Dermis blood vessel endothelial cell (primary cell): ENCODE results near the gene ANXA4. TPM values are rescaled to one million over a fixed set of nuclear protein-coding genes. Genes with fewer than 3 reads are reported as not detected.

Experiments
- DNase-seq: peaks from one replicate; pipeline ENCODE4 v3.0.0; 2010
- total RNA-seq: library from RNA; depleted of rRNA; stranded (reverse); fragments of >200 nt; gene quantifications from 2 replicates; pipeline ENCODE4 v1.2.3, GENCODE V29; 2014

ANXA4 gene
- 37.3 and 44.0 TPM in 2 replicates for total RNA-seq

- DNase-seq = peak; percentile 64
Observed at GRCh38 chr2:69741575-69742321, at the start of gene ANXA4. ANXA4 (plus strand) TSS chr2:69742134; CDS start chr2:69781566, 39,432 bp downstream.

- DNase-seq = no peak
Observed at GRCh38 chr2:69692424-69692823, 49.5 kb upstream of the ANXA4 start.

GRCh38 chr2:69693059-69693774, 48.7 kb upstream of the ANXA4 start:
- DNase-seq = no peak

GRCh38 chr2:69693775-69694450, 48.0 kb upstream of the ANXA4 start:
- DNase-seq = no peak

GRCh38 chr2:69694894-69695849, 46.8 kb upstream of the ANXA4 start:
- no peak for DNase-seq

GRCh38 chr2:69695850-69696216, 46.1 kb upstream of the ANXA4 start:
- DNase-seq = no peak

- no peak for DNase-seq
Observed at GRCh38 chr2:69700381-69700780, 41.6 kb upstream of the ANXA4 start.

GRCh38 chr2:69701100-69701945, 40.6 kb upstream of the ANXA4 start:
- DNase-seq = peak; percentile 42

- DNase-seq = no peak
Observed at GRCh38 chr2:69703189-69703588, 38.7 kb upstream of the ANXA4 start.

- peak; percentile 20 for DNase-seq
Observed at GRCh38 chr2:69704446-69704845, 37.5 kb upstream of the ANXA4 start.

GRCh38 chr2:69709290-69709689, 32.6 kb upstream of the ANXA4 start:
- DNase-seq = no peak

GRCh38 chr2:69711971-69712370, 30.0 kb upstream of the ANXA4 start:
- no peak for DNase-seq

- no peak for DNase-seq
Observed at GRCh38 chr2:69714024-69714423, 27.9 kb upstream of the ANXA4 start.

- DNase-seq = peak; percentile 93
Observed at GRCh38 chr2:69714539-69715220, 27.3 kb upstream of the ANXA4 start.

- DNase-seq = no peak
Observed at GRCh38 chr2:69715964-69716363, 26.0 kb upstream of the ANXA4 start.

GRCh38 chr2:69716555-69717120, 25.3 kb upstream of the ANXA4 start:
- DNase-seq = no peak

GRCh38 chr2:69717186-69717585, 24.7 kb upstream of the ANXA4 start:
- DNase-seq = no peak

- no peak for DNase-seq
Observed at GRCh38 chr2:69717861-69718273, 24.1 kb upstream of the ANXA4 start.

GRCh38 chr2:69718338-69718965, 23.5 kb upstream of the ANXA4 start:
- DNase-seq = no peak

GRCh38 chr2:69720404-69720803, 21.5 kb upstream of the ANXA4 start:
- DNase-seq = peak; percentile 53
